Subcutaneous abdominal adipose tissue (tissue), 5 donors: ENCODE results near the gene SLC22A1.

Experiments
- H3K27ac ChIP-seq: one replicate; pipeline ENCODE4 v1.7.0; 2013; ENCODE audit warnings: low read depth, mild to moderate bottlenecking, inconsistent platforms, low read length, moderate library complexity
- H3K27me3 ChIP-seq, 5 donors: one replicate each; pipeline ENCODE4 v1.7.0; 2013; ENCODE audit warnings: low read length in 5 of 5, inconsistent platforms in 1 of 5; ENCODE audit not compliant: control insufficient read depth in 5 of 5, insufficient read depth in 4 of 5
- H3K36me3 ChIP-seq, 5 donors: one replicate each; pipeline ENCODE4 v1.7.0; 2013; ENCODE audit warnings: low read length in 5 of 5; ENCODE audit not compliant: control insufficient read depth in 5 of 5, insufficient read depth in 5 of 5
- H3K4me1 ChIP-seq, 5 donors: one replicate each; pipeline ENCODE4 v1.7.0; 2013; ENCODE audit warnings: low read length in 5 of 5, mild to moderate bottlenecking in 3 of 5, moderate library complexity in 1 of 5; ENCODE audit not compliant: control insufficient read depth in 5 of 5, insufficient read depth in 5 of 5
- H3K4me3 ChIP-seq, 5 donors: one replicate each; pipeline ENCODE4 v1.7.0; 2013; ENCODE audit warnings: low read length in 5 of 5, low read depth in 1 of 5
- H3K9ac ChIP-seq, 5 donors: one replicate each; pipeline ENCODE4 v1.7.0; 2013; ENCODE audit warnings: low read length in 5 of 5, mild to moderate bottlenecking in 4 of 5, moderate library complexity in 3 of 5
- H3K9me3 ChIP-seq, 5 donors: one replicate each; pipeline ENCODE4 v1.7.0; 2013; ENCODE audit warnings: low read length in 5 of 5; ENCODE audit not compliant: control insufficient read depth in 5 of 5
- donor health status: healthy.
- donor health status: healthy.
- donor health status: healthy.
- donor health status: healthy.
- donor health status: healthy.

SLC22A1 gene

DNA sequence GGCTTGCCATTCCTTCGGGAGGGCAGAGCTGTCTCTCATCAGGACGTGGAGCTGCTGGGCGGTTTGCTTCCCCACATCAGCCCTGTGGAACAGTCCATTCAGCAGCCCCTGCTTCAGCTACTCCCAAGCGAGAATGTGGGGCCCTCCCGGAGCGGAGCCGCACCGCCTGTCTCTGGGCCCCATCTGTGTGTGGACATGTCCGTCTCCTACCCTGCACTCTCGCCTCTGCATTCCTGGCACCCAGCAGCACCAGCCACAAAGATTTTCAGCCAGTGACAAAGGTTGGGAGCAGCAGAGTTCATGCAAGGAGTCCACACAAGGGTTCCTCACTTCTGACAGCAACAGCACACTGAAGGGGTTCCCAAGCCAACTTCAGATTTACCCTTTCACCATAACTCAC lies 29.0 kb upstream of the SLC22A1 start:
- Histone ChIP-seq H3K27me3 (no peaks in the 10 kb centered on the region), H3K36me3 (peaks cover 23 to 98% (median 86%) of the 10 kb centered on the region in 5 donors), H3K9ac (no peak overlapping the region), H3K4me3 (no peak overlapping the region), H3K4me1 (peaks cover 0 to 2% (median 0%) of the 10 kb centered on the region in 5 donors), H3K27ac (no peak overlapping the region), H3K9me3 (no peaks in the 10 kb centered on the region)

DNA sequence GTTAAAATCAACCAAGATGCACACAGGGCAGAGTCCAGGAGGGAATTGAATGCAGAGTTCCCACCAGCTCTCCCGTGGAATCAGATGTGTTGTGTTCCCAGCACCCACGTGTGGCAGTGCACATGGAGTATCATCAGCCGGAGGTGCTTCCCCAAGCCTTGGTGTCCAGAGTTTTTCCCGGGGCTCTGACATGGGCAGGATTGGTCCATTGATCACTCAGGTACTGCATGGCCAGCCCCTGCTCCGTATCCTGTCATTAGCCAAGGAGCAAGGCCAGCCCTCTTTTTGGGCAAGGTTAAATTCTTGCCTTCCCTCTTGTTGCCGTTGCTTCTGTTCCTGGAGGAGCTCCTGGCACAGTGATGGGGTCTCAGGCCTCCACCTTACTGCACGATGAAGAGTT lies 28.6 kb upstream of the SLC22A1 start:
- Histone ChIP-seq H3K9me3 (no peaks in the 10 kb centered on the region), H3K9ac (no peak overlapping the region), H3K4me3 (no peak overlapping the region), H3K27ac (no peak overlapping the region), H3K27me3 (no peaks in the 10 kb centered on the region), H3K36me3 (peaks cover 26 to 98% (median 87%) of the 10 kb centered on the region in 5 donors), H3K4me1 (peaks cover 0 to 2% (median 0%) of the 10 kb centered on the region in 5 donors)

DNA sequence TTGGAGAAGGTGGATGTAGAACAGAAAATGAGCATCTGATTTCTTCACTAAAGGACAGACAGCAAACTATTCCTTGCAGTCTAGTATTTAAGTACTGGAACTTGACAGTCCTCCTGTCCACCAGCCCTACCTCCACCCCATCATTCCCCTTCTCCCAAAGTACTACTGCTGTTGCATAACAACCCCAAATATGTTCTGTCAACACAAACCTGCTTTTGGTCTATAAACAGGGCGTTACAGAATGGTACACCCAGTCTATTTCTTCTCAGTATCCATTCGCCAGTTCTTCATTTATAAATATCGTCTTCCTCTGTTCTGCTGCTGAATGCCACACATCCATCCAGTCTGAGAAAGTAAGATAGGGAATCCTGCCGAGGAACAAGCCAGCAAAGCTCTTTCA lies 27.7 kb upstream of the SLC22A1 start:
- H3K27ac ChIP-seq: no peak overlapping the region
- peaks cover 26 to 95% (median 86%) of the 10 kb centered on the region in 5 donors for H3K36me3 ChIP-seq
- no peak overlapping the region for H3K9ac ChIP-seq
- H3K4me1 ChIP-seq: no peaks in the 10 kb centered on the region
- H3K9me3 ChIP-seq: no peaks in the 10 kb centered on the region
- H3K27me3 ChIP-seq: no peaks in the 10 kb centered on the region
- H3K4me3 ChIP-seq: no peak overlapping the region

DNA sequence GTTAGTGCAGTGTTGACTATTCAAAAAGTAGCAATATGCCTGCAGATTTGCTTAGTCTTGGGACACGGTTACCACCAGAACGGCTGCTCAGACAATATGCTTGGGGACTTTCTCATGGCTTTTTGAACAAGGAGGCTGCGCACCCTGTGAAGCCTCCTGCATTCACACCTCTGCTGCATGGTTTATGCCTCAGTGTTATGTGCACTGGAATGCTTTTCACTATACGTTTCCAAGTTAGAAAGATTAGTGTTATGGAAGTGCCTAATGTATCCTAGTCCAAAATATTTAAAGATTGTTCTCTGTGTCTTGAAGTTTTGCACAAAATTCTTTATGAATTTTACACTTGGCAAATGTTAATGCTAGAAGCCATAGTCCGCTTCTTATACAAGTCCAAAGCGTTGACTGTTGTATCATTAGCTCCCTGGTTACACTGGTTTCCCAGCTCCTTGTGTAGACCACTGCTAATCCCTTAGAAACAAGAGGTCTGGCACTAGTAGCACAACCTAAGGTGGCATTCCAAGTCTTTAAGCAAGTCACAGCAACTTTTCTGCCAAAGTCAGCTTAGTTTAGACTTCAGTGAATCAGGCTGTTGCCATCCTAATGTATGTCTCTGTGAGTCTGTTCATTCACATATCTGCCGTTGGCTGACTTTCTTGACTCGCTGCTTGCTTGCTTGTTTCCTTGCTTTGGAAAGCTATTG lies 26.3 kb upstream of the SLC22A1 start:
- H3K4me1 ChIP-seq: no peaks in the 10 kb centered on the region
- no peaks in the 10 kb centered on the region for H3K27me3 ChIP-seq
- no peak overlapping the region for H3K4me3 ChIP-seq
- H3K27ac ChIP-seq: no peak overlapping the region
- peaks cover 21 to 82% (median 73%) of the 10 kb centered on the region in 5 donors for H3K36me3 ChIP-seq
- no peak overlapping the region for H3K9ac ChIP-seq
- no peaks in the 10 kb centered on the region for H3K9me3 ChIP-seq

DNA sequence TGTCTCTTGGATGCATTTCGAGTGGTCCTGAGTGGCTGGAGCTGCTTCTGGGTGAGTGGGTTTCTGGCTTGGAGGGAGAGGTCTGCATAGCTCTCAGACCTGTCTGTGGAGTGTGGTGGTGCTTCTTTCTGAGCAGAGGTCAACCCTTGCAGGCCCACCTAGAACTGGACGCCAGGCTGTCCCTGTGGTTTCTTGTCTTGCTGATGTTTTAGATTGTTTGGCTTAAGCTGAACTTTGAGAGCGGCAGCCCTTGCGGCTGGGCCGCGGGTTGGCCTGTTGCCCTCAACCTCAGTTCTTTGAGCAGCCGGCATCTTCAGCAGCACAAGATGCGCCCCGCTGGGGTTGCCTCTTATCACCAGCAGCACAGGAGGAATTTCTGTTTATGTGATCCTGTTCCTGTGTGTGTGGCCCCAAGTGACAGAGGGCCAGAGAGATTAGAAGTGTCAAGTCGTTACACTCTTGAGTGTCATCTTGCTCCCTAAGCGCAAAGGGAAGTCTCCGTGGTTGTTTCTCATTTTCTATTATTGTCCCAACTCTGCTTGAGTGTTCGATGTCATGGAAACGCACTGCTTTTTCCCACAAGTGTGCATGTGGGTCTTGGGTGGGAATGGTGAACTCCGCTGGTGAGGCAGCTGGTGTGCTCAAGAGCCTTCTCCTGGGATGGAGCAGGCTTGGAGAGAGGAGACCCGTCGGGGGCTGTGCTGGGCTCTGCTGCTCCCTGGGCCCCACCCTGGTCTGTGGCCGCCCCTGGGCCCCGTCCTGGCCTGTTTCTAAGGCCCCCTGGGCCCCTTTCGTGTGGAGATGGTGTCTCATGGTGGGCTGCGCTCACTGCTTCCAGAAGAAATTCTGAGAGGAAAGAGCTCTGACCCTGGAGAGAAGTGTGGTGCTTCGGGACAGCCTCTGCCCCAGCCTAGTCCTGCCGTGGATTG lies 20.1 kb upstream of the SLC22A1 start:
- Histone ChIP-seq H3K9me3 (no peaks in the 10 kb centered on the region), H3K36me3 (peaks cover 7 to 76% (median 63%) of the 10 kb centered on the region in 5 donors), H3K27ac (no peak overlapping the region), H3K27me3 (no peaks in the 10 kb centered on the region), H3K4me1 (peaks cover 0 to 3% (median 0%) of the 10 kb centered on the region in 5 donors), H3K4me3 (no peak overlapping the region), H3K9ac (no peak overlapping the region)

DNA sequence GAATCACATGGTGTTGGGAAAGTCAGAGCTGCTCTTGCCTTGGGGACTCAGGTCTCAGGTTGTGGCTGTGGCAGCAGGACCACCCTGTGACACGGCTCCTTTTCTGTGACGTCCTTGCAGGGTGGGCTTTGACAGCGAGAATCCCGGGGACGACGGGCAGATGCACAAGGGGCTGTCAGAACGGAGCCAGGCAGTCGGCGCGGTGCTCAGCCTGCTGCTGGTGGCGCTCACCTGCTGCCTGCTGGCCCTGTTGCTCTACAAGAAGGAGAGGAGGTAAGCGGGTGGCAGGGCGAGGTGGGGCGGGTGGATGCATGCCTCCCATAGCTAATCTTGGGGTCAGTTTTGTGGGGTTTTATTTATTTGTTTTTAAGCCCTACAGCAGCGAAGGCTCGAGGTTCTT lies 19.2 kb upstream of the SLC22A1 start:
- Histone ChIP-seq H3K4me3 (no peak overlapping the region), H3K27me3 (no peaks in the 10 kb centered on the region), H3K4me1 (peaks cover 0 to 3% (median 0%) of the 10 kb centered on the region in 5 donors), H3K9ac (no peak overlapping the region), H3K36me3 (peaks cover 7 to 74% (median 60%) of the 10 kb centered on the region in 5 donors), H3K27ac (no peak overlapping the region), H3K9me3 (no peaks in the 10 kb centered on the region)

DNA sequence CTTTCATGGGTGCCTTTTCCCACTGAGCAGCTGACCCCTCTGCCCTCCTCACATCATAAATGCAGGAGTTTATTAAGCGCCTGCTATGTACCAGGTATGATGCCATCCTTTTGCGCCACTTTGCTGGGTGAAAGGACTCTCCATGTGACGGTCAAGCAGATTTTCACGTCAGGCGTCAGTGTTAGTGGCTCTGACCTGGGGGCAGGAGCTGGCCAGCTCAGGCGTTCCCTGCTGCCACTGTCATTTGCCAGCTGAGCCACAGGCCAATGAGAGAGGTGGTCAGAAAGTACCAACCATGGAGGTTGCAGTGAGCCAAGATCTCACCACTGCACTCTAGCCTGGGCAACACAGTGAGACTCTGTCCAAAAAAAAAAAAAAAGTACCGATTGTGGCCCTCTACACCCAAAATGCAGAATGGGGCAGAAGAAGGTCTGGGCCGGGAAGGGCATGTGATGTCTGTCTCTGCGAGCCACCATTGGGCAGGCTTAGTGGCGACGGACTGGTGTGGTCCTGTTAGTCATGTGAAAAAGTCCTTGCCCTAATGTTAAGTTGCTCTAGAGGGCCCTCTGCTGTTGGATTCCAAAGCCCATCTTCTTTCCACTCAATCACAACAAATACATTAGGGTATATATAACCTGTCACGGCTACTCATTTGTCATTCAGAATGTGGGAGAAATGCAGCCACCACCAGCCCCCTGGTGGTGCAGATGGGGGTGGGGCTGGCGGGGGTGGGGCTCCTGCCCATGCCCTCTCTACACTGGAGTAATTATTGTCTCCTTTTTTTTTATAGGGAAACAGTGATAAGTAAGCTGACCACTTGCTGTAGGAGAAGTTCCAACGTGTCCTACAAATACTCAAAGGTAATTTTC lies 18.4 kb upstream of the SLC22A1 start:
- Histone ChIP-seq H3K27ac (no peak overlapping the region), H3K9ac (no peak overlapping the region)

DNA sequence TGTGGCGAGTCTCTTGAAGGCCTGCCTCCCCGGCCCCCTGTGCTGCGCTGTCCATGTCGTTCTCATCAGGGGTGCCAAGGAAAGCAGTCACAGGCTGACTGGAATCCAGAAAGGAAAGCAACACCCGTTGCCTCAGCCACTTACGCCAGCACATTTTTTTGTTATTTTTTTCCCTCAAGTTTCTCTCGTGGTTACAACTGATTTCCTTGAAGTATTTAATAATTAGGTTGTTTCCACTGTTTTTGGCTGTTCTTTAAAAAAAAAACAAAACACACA lies 17.9 kb upstream of the SLC22A1 start:
- Histone ChIP-seq H3K36me3 (peaks cover 3 to 72% (median 55%) of the 10 kb centered on the region in 5 donors), H3K27ac (no peak overlapping the region), H3K9ac (no peak overlapping the region), H3K9me3 (no peaks in the 10 kb centered on the region), H3K4me1 (peaks cover 0 to 3% (median 0%) of the 10 kb centered on the region in 5 donors), H3K4me3 (no peak overlapping the region), H3K27me3 (no peaks in the 10 kb centered on the region)

More for the DNA sequence above, 18.4 kb upstream of the SLC22A1 start:
- H3K27me3 ChIP-seq: no peaks in the 10 kb centered on the region
- peaks cover 3 to 74% (median 58%) of the 10 kb centered on the region in 5 donors for H3K36me3 ChIP-seq
- peaks cover 0 to 3% (median 0%) of the 10 kb centered on the region in 5 donors for H3K4me1 ChIP-seq
- H3K4me3 ChIP-seq: no peak overlapping the region
- no peaks in the 10 kb centered on the region for H3K9me3 ChIP-seq

DNA sequence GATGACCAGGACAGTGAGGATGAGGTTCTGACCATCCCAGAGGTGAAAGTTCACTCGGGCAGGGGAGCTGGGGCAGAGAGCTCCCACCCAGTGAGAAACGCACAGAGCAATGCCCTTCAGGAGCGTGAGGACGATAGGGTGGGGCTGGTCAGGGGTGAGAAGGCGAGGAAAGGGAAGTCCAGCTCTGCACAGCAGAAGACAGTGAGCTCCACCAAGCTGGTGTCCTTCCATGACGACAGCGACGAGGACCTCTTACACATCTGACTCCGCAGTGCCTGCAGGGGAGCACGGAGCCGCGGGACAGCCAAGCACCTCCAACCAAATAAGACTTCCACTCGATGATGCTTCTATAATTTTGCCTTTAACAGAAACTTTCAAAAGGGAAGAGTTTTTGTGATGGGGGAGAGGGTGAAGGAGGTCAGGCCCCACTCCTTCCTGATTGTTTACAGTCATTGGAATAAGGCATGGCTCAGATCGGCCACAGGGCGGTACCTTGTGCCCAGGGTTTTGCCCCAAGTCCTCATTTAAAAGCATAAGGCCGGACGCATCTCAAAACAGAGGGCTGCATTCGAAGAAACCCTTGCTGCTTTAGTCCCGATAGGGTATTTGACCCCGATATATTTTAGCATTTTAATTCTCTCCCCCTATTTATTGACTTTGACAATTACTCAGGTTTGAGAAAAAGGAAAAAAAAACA lies 16.6 kb upstream of the SLC22A1 start:
- H3K9me3 ChIP-seq: no peaks in the 10 kb centered on the region
- no peak overlapping the region for H3K4me3 ChIP-seq
- H3K4me1 ChIP-seq: peaks cover 0 to 3% (median 0%) of the 10 kb centered on the region in 5 donors
- no peak overlapping the region for H3K27ac ChIP-seq
- no peak overlapping the region for H3K9ac ChIP-seq
- H3K36me3 ChIP-seq: peaks cover 3 to 80% (median 52%) of the 10 kb centered on the region in 5 donors
- H3K27me3 ChIP-seq: no peaks in the 10 kb centered on the region
